Fibroblast of lung (primary cell): Measurements from ENCODE around the gene MYCT1. TPM values are rescaled to one million over a fixed set of nuclear protein-coding genes. Genes with fewer than 3 reads are reported as not detected.

Experiments
- DNase-seq, 2 donors: peaks; one replicate each; pipeline versions ENCODE4 v3.0.0 to v3.0.0-alpha.2; 2010; ENCODE audit warnings: low read depth in 2 of 2
- H2AFZ ChIP-seq: 2 replicates; pipeline ENCODE4 v1.5.1; 2012; ENCODE audit warnings: low read length, control low read depth, inconsistent platforms
- H3K27ac ChIP-seq: 2 replicates; pipeline ENCODE4 v1.5.1; 2011; ENCODE audit warnings: low read length, control low read depth; ENCODE audit not compliant: insufficient read depth
- H3K27me3 ChIP-seq: 2 replicates; pipeline ENCODE4 v1.5.1; 2011; ENCODE audit warnings: mild to moderate bottlenecking, low read length; ENCODE audit not compliant: control insufficient read depth, insufficient read depth
- H3K36me3 ChIP-seq: 2 replicates; pipeline ENCODE4 v1.5.1; 2011; ENCODE audit warnings: low read length; ENCODE audit not compliant: control insufficient read depth, insufficient read depth
- H3K4me1 ChIP-seq: 2 replicates; pipeline ENCODE4 v1.5.1; 2011; ENCODE audit warnings: low read length; ENCODE audit not compliant: control insufficient read depth, insufficient read depth; ENCODE audit errors: extremely low read depth
- H3K4me2 ChIP-seq: 2 replicates; pipeline ENCODE4 v1.5.1; 2011; ENCODE audit warnings: low read length, control low read depth; ENCODE audit not compliant: insufficient read depth; ENCODE audit errors: extremely low read depth
- H3K4me3 ChIP-seq, 4 experiments: fragments of 200-600 bp in 1 of 4; sonication (generic) in 1 of 4; replicated peaks in 1 of 4; 2 replicates each; pipeline ENCODE4 v1.5.1; 2011 to 2016; ENCODE audit warnings: low read length in 4 of 4, low read depth in 3 of 4, mild to moderate bottlenecking in 3 of 4, control low read depth in 2 of 4, inconsistent platforms in 1 of 4, mixed read lengths in 1 of 4; ENCODE audit not compliant: insufficient read depth in 1 of 4; ENCODE audit errors: control extremely low read depth in 1 of 4
- H3K79me2 ChIP-seq: 2 replicates; pipeline ENCODE4 v1.5.1; 2012; ENCODE audit warnings: mild to moderate bottlenecking, low read length, inconsistent platforms; ENCODE audit not compliant: control insufficient read depth, insufficient read depth
- H3K9ac ChIP-seq: 2 replicates; pipeline ENCODE4 v1.5.1; 2011; ENCODE audit warnings: mild to moderate bottlenecking, low read length, control low read depth; ENCODE audit not compliant: insufficient read depth
- H3K9me3 ChIP-seq: 2 replicates; pipeline ENCODE4 v1.5.1; 2012; ENCODE audit warnings: low read depth, low read length; ENCODE audit not compliant: control insufficient read depth, insufficient read depth
- H4K20me1 ChIP-seq: 2 replicates; pipeline ENCODE4 v1.5.1; 2011; ENCODE audit warnings: low read length; ENCODE audit not compliant: control insufficient read depth, insufficient read depth; ENCODE audit errors: extremely low read depth
- CTCF ChIP-seq, 2 donors: IDR thresholded peaks in 1 of 2; conservative IDR thresholded peaks in 1 of 2; 1 replicate in 1 of 2; 2 replicates in 1 of 2; pipeline ENCODE4 v1.5.1; 2011 to 2012; ENCODE audit warnings: low read length in 2 of 2, control low read depth in 1 of 2, inconsistent platforms in 1 of 2, low read depth in 1 of 2, mild to moderate bottlenecking in 1 of 2
- EZH2 ChIP-seq: IDR thresholded peaks from 2 replicates; pipeline ENCODE4 v1.5.1; 2012; ENCODE audit warnings: low read length, control low read depth, mild to moderate bottlenecking; ENCODE audit errors: missing control alignments
- polyA plus RNA-seq, 2 donors: library from polyadenylated mRNA; depleted of rRNA in 1 of 2; stranded (reverse) in 1 of 2; unstranded in 1 of 2; fragments of >200 nt; gene quantifications; 2 replicates each; pipeline ENCODE4 v1.2.1, GENCODE V29; 2011 to 2012; ENCODE audit warnings: missing spikeins in 1 of 2
- total RNA-seq: library from RNA; depleted of rRNA; stranded (reverse); fragments of >200 nt; gene quantifications from 2 replicates; pipeline ENCODE4 v1.2.1, GENCODE V29; 2014

The MYCT1 gene
- total and polyA plus RNA-seq, 2 donors (not counting 1 experiment from before 2014, with no cell fraction given): not detected

GRCh38 chr6:152673236-152673635 lies 24.5 kb upstream of the MYCT1 start:
- no peaks in the 10 kb centered on the region for H4K20me1 ChIP-seq
- H3K9ac ChIP-seq: no peak overlapping the region
- H3K9me3 ChIP-seq: no peaks in the 10 kb centered on the region
- no peaks in the 10 kb centered on the region for H3K4me1 ChIP-seq
- no peak overlapping the region for H3K4me3 ChIP-seq
- H3K4me2 ChIP-seq: no peak overlapping the region
- no peaks in the 10 kb centered on the region for H3K79me2 ChIP-seq
- no peak overlapping the region for H3K27ac ChIP-seq
- TF ChIP-seq CTCF (conservative IDR thresholded peaks at IDR 0.05 in 1 of 2, IDR thresholded peaks at IDR 0.05 in 1 of 2; ENCODE audit: low read depth in 1 of 2, low read length in 2 of 2) (no peak), EZH2 (no peak)
- no peak overlapping the region for H2AFZ ChIP-seq
- no peak for DNase-seq
- H3K27me3 ChIP-seq: no peaks in the 10 kb centered on the region
- H3K36me3 ChIP-seq: no peaks in the 10 kb centered on the region

- Histone ChIP-seq H3K9me3 (no peaks in the 10 kb centered on the region), H4K20me1 (no peaks in the 10 kb centered on the region), H3K9ac (no peak overlapping the region), H3K79me2 (no peaks in the 10 kb centered on the region), H2AFZ (no peak overlapping the region), H3K4me2 (no peak overlapping the region), H3K27ac (no peak overlapping the region), H3K36me3 (no peaks in the 10 kb centered on the region), H3K4me3 (no peak overlapping the region), H3K27me3 (no peaks in the 10 kb centered on the region), H3K4me1 (no peaks in the 10 kb centered on the region)
- no peak for DNase-seq
- TF ChIP-seq EZH2 (no peak), CTCF (conservative IDR thresholded peaks at IDR 0.05 in 1 of 2, IDR thresholded peaks at IDR 0.05 in 1 of 2; ENCODE audit: low read depth in 1 of 2, low read length in 2 of 2) (no peak)
Observed at GRCh38 chr6:152680151-152680550, 17.5 kb upstream of the MYCT1 start.

- H3K27ac ChIP-seq: no peak overlapping the region
- H3K4me1 ChIP-seq: no peaks in the 10 kb centered on the region
- TF ChIP-seq EZH2: no peak
- TF ChIP-seq CTCF (conservative IDR thresholded peaks at IDR 0.05 in 1 of 2, IDR thresholded peaks at IDR 0.05 in 1 of 2; ENCODE audit: low read depth in 1 of 2, low read length in 2 of 2): no peak
- H3K27me3 ChIP-seq: no peaks in the 10 kb centered on the region
- H3K4me2 ChIP-seq: no peak overlapping the region
- no peaks in the 10 kb centered on the region for H3K9me3 ChIP-seq
- no peaks in the 10 kb centered on the region for H3K36me3 ChIP-seq
- DNase-seq: no peak
- no peak overlapping the region for H3K9ac ChIP-seq
- H3K79me2 ChIP-seq: no peaks in the 10 kb centered on the region
- H3K4me3 ChIP-seq: no peak overlapping the region
- H4K20me1 ChIP-seq: no peaks in the 10 kb centered on the region
- H2AFZ ChIP-seq: no peak overlapping the region
Observed at GRCh38 chr6:152680879-152681517, 16.7 kb upstream of the MYCT1 start.
